ENCODE measurements around the gene BICRAL. TPM values are rescaled to one million over a fixed set of nuclear protein-coding genes. Genes with fewer than 3 reads are reported as not detected.
"Not testable (repeated sequence)": the region's sequence is repeated elsewhere in the genome, so short reads cannot be mapped to it uniquely, and the experiment has no call there.

The BICRAL gene
- polyA plus RNA-seq, 3 donors, result 14.9 to 17.6 (median 15.6) TPM

DNA sequence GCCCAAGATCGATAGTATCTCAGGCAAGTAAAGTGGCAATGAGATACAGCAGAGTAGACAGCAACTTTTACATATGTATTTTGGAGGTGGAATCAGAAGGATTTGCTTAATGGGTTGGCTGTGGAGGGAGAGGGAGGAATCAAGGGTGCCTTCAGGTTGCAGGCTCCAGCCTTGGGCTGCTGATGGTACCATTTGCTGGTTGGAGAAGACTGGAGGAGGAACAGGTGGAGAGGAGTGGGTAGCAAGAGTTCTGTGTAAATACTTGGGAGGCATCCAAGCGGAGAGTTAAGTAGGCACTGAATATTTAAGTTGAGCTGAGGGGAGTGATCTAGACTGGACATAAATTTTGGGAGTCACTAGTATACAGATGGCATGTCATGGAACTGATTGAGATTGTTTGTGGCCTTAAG is 5.2 kb downstream of the BICRAL start:
- DNase-seq (ENCODE audit: low read depth in 3 of 3, low spot score in 2 of 3), result peak in 1 of 3 donors; percentile 53

DNA sequence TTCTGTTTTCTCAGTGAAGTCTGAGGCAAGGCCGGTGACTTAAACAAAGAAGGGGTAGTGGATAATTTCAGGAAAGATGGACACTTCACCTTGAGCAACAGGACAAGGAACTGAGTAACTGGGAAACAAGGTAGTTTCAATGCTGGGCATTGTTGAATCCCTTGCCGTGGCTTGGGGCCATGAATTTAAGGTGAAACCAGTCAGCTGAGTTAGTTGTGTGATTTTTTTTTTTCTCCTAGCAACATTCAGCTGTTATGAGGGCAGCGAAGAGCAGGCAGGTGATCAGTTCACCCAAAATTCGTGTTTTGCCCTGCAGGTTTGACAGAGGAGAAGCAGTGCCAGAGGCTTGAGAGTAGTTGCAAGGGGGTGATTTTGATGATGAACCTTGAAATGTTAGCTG is 6.8 kb downstream of the BICRAL start:
- DNase-seq (ENCODE audit: low read depth in 3 of 3, low spot score in 2 of 3), result no peak

DNA sequence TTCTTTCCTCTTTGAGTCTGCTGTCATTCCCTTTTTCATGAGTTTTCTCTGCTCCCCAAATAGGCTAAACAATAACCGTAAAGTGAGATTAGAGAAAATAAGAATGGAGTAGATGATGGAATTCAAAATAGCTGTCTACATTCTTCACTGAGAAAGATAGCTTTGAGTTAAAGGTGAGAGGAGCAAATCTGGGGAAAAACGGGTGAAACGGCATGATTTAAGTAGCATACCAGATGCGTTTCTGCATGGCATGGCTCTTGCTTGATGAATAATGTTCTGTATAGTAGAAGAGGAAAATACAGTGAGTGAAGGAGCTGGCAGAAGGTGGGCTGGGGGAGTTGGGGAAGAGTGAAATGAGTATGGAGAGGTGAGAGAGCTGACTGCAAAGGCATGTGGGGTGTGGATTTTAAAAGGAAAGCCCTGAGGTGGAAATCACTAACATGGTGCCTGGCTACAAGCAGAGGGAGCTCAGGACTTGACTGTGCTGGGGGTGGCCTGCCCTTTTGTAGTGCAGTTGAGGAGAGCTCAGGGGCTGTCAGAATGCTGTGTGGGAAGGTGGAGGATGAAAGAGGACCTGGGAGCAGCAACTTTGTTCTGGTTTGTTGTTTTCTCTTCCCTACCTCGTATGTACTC is 8.8 kb downstream of the BICRAL start:
- DNase-seq (ENCODE audit: low read depth in 3 of 3, low spot score in 2 of 3), result no peak

DNA sequence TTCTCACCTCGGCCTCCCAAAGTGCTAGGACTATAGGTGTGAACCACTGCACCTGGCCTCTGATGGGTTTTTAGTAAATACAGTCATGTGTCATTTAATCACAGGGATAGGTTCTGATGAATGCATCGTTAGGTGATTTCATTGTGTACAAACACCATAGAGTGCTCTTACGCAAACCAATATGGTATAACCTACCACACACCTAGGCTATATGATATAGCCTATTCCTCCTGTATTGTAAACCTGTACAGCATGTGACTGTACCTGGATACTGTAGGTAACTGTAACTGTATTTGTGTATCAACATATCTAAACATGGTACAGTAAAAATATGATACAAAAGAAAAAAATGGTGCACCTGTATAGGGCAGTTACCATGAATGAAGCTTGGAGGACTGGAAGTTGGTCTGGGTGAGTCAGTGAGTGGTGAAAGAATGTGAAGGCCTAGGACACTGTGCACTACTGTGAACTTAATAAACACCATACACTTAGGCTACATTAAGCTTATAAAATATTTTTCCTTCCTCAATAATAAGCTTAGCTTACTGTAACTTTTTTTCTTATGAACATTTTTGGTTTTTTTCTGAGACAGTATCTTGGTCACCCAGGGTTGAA is 10.0 kb downstream of the BICRAL start:
- no peak for DNase-seq (ENCODE audit: low read depth in 3 of 3, low spot score in 2 of 3)

DNA sequence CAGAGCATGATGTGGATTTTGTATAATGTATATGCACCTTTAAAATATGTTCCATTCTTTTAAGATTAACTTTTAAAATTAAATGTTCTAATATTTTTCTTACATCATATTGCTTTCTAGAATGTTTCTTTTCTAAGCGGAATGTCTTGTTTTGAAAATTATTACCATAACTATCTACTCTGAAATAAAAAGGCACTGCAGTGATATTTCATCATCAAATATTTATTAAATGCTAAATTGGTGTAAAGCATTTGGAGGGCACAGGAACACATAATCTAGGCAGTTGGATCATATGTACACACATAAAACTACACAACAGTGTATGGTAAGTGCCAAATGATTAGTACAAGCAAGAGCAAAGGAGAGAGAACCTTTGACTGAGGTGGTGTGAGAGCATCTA is 13.8 kb downstream of the BICRAL start:
- DNase-seq (ENCODE audit: low read depth in 3 of 3, low spot score in 2 of 3), result no peak

DNA sequence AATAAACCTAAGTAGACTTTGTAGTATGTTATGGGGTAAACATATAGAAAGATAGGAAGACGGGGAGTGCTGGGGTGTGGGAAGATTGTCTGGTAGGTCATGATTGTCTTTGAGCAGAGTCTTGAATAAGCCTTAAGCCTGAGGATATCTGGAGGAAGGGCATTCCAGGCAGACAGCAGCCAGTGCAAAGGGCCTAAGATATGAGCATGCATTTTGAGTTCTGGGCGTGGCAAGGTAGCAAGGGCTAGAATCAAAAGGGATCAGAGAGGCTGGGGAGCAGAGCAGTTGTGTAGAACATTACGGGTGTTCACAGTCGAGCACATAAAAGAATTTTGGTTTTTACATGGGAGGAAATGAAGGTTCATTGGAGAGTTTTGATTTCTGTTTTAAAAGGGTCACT is 14.3 kb downstream of the BICRAL start:
- DNase-seq (ENCODE audit: low read depth in 3 of 3, low spot score in 2 of 3), result no peak

DNA sequence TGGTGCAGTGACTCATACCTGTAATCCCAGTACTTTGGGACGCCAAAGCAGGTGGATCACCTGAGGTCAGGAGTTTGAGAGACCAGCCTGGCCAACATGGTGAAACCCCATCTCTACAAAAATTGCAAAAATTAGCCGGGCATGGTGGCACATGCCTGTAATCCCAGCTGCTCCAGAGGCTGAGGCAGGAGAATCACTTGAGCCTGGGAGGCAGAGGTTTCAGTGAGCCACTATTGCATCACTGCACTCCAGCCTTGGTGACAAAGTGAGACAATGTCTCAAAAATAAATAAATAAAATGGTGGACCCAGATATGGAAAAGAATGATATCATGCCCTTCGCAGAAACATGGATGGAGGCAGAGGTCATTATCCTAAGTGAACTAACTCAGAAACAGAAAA is 15.8 kb downstream of the BICRAL start:
- not testable (repeated sequence) for DNase-seq (ENCODE audit: low read depth in 3 of 3, low spot score in 2 of 3)

DNA sequence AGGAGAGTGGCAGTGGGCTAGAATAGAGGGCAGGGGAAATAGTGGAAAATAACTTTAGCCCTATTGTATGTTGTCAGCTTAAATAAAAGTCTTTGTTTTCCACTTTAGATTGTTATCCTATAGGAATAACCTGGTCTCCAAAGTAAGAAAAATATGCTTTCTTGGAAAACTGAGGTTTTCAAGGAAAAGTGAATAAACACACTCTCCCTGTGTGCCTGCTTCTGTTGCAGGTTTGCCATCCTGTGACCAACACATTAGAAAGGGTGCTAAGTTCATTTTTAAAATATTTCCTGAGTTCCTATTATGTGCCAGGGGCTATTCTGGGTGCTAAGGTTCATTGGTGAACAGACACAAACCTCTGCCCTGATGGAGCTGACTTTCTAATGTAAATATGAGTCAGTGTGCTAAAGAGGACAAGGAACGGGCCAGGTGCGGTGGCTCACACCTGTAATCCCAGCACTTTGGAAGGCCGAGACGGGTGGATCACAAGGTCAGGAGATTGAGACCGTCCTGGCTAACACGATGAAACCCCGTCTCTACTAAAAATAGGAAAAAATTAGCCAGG is 23.5 kb downstream of the BICRAL start:
- no peak for DNase-seq (ENCODE audit: low read depth in 3 of 3, low spot score in 2 of 3)

DNA sequence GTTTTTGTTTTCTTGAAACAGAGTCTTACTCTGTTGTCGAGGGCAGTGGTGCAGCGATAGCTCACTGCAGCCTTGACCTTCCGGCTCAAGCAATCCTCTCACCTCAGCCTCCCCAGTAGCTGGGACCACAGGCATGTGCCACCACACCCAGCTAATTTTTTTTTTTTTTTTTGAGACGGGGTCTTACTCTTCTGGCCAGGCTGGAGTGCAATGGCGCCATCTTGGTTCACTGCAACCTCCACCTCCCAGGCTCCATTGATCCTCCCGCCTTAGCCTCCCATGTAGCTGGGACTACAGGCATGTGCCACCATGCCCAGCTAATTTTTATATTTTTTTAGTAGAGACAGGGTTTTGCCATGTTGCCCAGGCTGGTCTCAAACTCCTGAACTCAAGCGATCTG is 24.5 kb downstream of the BICRAL start:
- not testable (repeated sequence) for DNase-seq (ENCODE audit: low read depth in 3 of 3, low spot score in 2 of 3)

DNA sequence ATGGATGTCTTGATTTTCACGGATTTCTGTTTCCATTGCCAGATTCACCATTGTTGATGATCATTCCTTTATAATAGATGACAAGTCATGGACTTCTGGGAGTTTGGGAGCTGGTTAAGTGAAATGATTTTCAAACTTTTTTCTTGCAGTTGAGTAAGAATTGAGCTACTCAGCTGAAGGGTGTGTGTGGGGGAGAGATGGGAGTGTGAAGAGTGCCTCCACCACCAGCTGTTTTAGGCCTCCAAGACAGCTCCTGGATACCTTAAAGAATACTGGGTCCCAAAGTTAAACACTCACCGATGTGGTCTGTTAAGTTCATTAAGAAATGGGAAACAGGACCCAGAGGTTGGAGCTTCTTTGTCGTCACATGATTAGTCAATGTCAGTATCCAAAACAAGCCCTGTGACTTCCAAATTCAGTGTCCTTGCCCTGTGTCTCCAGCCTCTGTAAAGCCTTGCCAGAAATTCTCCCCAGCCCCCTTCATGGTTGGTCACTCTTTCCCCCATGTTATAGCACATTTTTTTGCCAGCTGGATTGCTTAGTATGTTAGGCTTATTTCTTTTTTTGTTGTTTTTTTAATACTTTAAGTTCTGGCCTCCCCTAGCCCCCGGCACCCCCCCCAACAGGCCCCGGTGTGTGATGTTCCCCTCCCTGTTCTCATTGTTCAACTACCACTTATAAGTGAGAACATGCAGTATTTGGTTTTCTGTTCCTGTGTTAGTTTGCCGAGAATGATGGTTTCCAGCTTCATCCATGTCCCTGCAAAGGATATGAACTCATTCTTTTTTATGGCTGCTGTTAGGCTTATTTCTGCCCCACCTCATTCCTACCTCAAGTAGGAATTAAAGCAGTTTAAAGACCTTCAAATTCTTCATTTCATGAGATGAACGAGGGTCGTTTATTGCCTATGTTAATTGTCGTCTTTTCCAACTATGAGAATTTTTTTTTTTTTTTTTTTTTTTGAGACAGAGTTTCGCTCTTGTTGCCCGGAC is 26.9 kb downstream of the BICRAL start:
- no peak for DNase-seq (ENCODE audit: low read depth in 3 of 3, low spot score in 2 of 3)

DNA sequence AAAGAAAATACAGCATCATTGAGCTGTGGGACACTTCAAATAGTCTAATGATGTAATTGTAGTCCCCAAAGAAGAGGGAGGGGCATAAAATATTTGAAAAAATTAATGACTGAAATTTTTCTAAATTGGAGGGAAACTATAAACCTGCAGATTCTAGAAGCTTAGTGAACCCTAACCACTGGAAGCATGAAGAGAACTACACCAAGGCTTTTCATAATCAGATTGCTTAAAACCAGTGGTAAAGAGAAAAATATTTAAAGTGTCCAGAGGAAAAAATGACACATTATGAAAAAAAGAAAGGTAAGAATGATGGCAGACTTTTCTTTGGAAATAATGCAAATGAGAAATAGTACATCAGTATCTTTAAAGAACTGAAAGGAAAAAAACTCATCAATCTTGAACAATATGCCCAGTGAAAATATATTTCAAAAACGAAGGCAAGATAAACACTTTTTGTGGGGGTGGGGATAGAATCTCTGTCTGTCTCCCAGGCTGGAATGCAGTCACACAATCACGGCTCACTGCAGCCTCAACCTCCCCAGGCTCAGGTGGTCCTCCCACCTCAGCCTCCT is 31.3 kb downstream of the BICRAL start:
- no peak for DNase-seq (ENCODE audit: low read depth in 3 of 3, low spot score in 2 of 3)

DNA sequence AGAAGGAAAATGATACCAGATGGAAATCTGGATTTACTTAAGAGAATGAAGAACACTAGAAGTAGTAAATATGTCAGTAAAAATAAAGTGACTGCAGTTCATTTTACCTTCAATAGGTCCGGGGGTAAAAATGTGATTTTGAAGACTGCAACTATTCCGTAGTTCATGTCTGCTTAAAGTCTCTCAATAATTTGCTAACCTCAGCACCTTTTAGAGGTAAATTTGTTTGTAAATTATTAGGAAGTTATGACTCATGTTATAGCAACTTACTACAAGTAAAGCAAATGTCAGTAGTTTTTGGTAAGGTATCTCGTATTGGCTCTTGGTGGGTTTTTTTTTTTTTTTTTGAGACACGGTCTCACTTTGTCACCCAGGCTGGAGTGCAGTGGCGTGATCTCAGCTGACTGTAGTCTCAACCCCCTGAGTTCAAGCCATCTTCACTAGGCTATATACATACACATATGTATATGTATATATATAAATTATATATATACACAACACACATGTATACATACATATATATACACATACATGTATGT is 32.1 kb downstream of the BICRAL start:
- no peak for DNase-seq (ENCODE audit: low read depth in 3 of 3, low spot score in 2 of 3)

DNA sequence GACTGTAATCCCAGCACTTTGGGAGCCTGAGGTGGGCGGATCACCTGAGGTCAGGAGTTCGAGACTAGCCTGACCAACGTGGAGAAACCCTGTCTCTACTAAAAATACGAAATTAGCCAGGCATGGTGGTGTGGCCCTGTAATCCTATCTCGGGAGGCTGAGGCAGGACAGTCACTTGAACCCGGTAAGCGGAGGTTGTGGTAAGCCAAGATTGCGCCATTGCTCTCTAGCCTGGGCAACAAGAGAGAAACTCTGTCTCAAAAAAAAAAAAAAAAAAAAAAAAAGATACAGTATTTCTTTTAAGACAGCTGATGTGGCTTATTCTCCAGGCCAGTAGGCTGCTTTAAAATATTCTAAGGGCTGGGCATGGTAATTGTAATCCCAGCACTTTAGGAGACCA is 33.9 kb downstream of the BICRAL start:
- DNase-seq (ENCODE audit: low read depth in 3 of 3, low spot score in 2 of 3), result not testable (repeated sequence)

DNA sequence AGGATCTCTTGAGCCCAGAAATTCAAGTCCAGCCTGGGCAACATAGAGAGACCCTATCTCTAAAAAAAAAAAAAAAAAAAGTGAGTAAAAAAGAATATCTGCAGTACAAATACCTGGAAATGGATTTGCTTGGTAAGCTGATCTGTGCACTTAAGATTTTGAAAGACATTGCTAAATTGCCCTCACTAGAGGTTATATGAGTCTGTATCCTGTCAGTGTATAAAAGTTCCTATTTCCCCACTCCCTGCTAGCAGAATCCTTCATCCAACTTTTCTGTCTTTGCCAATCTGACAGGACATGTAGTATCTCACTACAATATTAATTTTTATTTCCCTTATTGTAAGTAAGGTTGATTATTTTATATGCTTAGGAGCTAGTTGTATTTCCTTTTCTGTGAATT is 36.1 kb downstream of the BICRAL start:
- DNase-seq (ENCODE audit: low read depth in 3 of 3, low spot score in 2 of 3), result no peak

DNA sequence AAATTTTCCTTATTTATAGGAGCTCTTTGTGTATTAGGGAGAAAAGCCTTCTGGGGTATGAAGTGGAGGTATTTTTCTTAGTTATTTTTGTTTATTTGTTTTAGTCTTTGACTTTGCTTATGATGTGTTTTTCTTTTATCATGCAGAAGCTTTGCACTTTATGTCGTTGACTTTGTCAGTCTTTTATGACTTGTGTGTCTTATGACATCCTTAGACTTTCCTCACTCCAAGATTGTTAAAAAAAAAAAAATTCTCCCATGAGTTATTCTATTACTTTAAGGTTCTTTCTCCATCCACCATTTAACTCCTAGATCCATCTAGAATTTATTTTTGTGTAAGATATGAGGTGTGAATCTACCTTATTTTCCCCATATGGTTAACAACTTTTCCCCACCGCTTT is 36.6 kb downstream of the BICRAL start:
- no peak for DNase-seq (ENCODE audit: low read depth in 3 of 3, low spot score in 2 of 3)

DNA sequence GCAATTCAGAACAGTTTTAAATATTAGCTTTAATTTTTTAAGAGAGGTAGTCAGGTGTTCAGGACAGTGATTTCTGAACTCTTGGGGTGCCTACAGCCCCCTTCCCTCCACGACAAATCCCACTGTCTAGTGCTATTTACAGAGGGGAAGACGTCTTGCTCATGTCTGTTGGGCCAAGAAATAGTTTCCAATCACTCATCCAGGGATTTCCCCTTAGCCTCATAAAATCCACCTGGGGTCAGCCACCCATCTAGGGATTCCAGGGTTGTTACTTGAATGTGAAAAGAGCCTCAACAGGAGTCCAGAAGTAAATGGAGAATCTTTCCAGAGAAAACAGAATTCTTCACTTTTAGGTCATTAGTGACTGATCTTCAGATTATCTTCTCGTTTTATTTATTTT is 37.0 kb downstream of the BICRAL start:
- no peak for DNase-seq (ENCODE audit: low read depth in 3 of 3, low spot score in 2 of 3)

DNA sequence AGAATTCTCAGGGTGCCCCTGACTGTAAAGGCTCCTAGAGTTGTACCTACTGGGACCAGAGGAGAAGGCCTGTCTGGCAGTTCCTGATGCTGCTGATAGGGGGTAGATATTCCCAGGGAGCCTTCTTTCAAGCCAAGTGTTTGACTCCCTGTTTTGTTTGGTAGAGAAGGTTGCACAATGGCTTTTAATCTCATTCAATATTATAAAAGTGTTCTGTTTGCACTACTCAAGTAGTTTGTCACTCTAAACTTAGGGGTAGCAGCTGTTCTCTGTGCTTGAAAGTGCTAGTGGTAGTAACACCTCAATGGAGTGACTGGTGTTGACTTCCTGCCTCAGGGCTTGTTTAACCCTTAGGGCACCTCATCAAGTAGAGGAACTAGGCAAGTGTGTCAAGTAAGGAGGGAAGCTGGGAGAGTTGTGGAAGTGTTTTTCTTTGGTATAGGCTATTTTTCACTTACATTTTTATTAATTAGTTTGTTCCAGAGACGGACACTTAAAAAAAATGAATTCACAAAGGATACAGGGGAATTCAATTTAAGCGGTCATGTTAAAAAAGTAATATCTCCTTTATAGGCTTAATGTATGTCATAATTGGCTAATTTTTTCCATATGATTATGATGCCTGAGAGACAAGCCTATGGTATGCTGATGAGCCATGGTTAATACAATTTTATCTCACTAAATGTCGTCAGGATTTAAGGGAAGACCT is 38.1 kb downstream of the BICRAL start:
- no peak for DNase-seq (ENCODE audit: low read depth in 3 of 3, low spot score in 2 of 3)

DNA sequence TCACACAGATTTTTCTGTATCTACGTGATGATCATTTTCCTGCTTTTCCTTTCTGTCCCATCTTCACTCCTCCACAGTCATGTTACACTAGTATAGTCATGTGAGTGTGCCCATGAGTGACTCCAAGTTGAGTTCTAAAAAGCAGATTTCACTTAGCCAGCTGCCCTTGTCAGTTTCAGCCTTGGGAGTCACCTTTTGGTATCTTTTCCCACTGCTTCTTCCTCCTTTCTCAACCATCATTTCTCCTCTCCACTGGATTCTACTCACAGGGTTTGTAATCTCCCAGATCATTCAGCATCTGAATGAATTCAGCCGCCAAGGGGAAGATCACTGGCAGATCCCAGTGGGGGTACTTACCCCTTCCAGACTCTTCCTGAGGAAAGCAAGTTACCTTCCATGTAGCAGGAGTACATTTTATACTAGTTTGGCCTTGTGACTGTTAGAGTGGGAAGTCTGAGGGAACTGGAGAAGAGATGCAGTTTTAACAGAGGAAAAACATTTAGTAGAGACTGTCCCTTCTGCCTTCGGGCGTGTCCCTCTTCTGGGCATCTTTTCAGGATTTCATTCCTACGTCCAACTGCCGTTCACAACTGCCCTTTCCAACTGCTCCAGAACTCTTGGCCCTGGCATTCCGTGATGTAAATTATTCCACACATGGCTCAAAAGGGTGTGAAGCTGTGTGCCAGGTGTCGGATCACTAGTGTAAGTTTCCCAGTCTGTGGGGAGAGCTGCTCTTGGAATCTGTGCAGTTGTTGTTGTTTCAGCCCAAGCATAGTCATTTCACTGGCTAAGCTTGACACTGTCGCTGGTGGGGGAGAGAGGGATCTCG is 38.9 kb downstream of the BICRAL start:
- DNase-seq (ENCODE audit: low read depth in 3 of 3, low spot score in 2 of 3), result no peak

DNA sequence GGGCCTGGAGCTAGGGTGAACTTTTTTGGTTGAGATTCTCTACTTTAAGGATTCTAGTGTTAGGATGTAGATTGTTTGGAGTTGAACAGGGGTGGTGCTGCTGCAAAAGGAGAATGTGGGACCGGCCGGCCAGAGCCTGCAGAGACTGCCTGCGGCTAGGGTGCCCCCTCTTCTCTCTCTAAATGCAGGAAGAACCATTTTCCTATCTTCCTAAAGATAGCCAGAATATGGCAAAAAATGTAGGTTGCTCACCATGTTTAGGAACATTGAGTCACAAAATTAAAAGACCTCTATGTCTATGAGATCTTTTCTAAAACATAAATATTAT is 39.5 kb downstream of the BICRAL start:
- no peak for DNase-seq (ENCODE audit: low read depth in 3 of 3, low spot score in 2 of 3)
